GM12892 (cell line): ENCODE measurements around the gene HJURP. TPM values are rescaled to one million over a fixed set of nuclear protein-coding genes. Genes with fewer than 3 reads are reported as not detected.
"Not testable (repeated sequence)": the region's sequence is repeated elsewhere in the genome, so short reads cannot be mapped to it uniquely, and the experiment has no call there.

Experiments used
- DNase-seq: peaks from one replicate; pipeline ENCODE4 v3.0.0; 2011; ENCODE audit not compliant: insufficient read length
- FAIRE-seq: peaks from 2 replicates; lab custom pipeline; 2011; peaks lifted over from hg19 to GRCh38; lab: Jason Lieb, UNC
- POLR2A ChIP-seq: IDR thresholded peaks from 2 replicates; pipeline ENCODE4 v1.6.1; 2011; ENCODE audit warnings: low read depth, low read length, control low read depth
- POLR2AphosphoS5 ChIP-seq: IDR thresholded peaks from 2 replicates; pipeline ENCODE4 v1.6.1; 2011; ENCODE audit warnings: low read depth, low read length, control low read depth
- TAF1 ChIP-seq: IDR thresholded peaks from 2 replicates; pipeline ENCODE4 v1.6.1; 2011; ENCODE audit warnings: low read depth, mild to moderate bottlenecking, control low read depth, low read length, borderline replicate concordance
- polyA plus RNA-seq: library from polyadenylated mRNA; unstranded; fragments of >200 nt; gene quantifications from one replicate; pipeline ENCODE4 v1.2.1, GENCODE V29; 2012; ENCODE audit warnings: missing spikeins, inconsistent platforms; ENCODE audit not compliant: missing spikeins

Gene HJURP, protein sequence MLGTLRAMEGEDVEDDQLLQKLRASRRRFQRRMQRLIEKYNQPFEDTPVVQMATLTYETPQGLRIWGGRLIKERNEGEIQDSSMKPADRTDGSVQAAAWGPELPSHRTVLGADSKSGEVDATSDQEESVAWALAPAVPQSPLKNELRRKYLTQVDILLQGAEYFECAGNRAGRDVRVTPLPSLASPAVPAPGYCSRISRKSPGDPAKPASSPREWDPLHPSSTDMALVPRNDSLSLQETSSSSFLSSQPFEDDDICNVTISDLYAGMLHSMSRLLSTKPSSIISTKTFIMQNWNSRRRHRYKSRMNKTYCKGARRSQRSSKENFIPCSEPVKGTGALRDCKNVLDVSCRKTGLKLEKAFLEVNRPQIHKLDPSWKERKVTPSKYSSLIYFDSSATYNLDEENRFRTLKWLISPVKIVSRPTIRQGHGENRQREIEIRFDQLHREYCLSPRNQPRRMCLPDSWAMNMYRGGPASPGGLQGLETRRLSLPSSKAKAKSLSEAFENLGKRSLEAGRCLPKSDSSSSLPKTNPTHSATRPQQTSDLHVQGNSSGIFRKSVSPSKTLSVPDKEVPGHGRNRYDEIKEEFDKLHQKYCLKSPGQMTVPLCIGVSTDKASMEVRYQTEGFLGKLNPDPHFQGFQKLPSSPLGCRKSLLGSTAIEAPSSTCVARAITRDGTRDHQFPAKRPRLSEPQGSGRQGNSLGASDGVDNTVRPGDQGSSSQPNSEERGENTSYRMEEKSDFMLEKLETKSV
- 16.5 TPM for polyA plus RNA-seq

DNA sequence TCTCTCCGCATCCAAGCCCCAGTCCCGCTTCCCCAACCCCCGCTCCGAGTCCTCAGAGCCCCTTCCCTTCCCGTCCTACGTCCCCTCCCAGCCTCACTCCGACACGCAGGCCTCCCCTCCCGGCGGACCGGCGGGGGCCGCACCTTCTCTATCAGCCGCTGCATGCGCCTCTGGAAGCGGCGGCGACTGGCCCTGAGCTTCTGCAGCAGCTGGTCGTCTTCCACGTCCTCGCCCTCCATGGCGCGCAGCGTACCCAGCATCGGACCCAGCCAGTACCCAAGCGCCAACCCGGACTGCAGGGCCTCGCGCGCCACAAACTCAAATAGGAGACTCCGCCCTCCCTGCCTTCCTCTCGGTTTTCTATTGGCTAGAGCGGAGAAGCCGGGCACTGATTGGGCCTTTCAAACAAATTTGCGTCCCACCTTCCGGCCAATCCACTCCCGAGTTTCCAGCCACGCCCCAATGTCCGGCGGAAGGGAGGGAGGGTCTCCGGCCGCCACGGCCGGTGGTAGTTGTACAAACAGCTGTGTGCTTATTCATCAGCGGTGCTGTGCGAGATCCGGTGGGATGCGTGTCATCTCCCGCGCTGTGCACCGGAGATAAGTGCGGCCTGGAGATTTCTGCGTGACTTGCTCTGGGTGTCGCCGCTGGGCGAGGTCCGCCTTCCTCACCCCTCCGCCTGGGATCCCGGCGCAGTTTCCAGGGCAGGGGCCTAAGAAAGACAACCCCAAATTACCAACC is at the start of gene HJURP:
Gene HJURP, minus strand, starts transcription at position 295 of the 741 bp plus-strand sequence. Its CDS starts 35 bp downstream, at position 260.
- TF ChIP-seq POLR2A (peak; percentile 83), POLR2AphosphoS5 (peak; percentile 62; the same call in 1 of the 2 replicates), TAF1 (peak; percentile 51; the same call in 1 of the 2 replicates)
- peak; percentile 95 for DNase-seq
- FAIRE-seq: peak; percentile 91

DNA sequence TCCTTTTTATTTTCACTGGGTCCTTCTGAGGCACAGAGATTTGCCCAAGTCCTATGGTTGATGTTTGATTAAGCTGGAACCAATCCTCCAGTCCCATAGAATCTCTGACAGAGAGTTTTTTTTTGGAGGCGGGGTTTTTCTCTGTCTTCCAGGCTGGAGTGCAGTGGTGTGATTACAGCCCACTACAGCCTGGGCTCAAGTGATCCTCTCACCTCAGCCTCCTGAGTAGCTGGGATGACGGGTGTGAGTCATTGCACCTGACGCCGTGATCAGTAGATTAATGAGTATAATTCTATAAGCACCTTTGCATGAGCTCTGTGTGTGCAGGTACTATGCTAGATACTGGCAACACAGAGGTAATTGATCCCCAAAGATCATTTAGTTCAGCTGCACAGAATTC is 47.5 kb upstream of the HJURP start:
- no peak for DNase-seq
- TF ChIP-seq POLR2A (no peak), TAF1 (no peak), POLR2AphosphoS5 (no peak)
- no peak for FAIRE-seq

DNA sequence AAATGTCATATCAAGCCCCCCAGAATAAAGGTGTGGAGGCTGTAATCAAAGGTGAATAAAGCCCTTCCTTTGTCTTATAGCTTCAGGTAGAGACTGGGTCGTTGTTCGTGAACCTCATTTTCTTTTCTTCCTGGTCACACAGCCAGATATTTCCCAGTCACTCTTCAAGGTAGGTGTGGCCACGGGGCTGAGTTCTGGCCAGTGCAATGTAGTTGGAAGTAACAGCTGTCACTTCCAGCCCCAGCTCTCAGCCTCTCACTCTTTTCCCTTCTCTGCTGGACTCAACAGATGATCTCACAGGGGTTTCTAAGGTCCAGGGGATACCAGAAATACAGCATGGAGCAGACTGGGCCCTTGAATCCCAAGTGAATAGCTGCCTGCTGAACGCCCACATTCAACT is 47.0 kb upstream of the HJURP start:
- FAIRE-seq (no peak), DNase-seq (no peak)
- TF ChIP-seq POLR2AphosphoS5: no peak
- TF ChIP-seq TAF1: no peak
- TF ChIP-seq POLR2A: no peak

DNA sequence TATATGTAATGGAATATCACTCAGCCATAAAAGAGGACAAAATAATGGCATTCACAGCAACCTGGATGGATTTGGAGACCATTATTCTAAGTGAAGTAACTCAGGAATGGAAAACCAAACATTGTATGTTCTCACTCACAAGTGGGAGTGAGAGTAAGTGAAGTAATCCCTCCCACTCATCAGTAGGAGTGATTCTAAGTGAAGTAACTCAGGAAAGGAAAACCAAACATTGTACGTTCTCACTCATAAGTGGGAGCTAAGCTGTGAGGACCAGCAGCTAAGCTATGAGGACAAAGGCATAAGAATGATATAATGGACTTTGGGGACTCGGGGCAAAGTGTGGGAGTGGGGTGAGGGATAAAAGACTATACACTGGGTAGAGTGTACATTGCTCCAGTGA is 41.9 kb upstream of the HJURP start:
- not testable (repeated sequence) for FAIRE-seq, DNase-seq

DNA sequence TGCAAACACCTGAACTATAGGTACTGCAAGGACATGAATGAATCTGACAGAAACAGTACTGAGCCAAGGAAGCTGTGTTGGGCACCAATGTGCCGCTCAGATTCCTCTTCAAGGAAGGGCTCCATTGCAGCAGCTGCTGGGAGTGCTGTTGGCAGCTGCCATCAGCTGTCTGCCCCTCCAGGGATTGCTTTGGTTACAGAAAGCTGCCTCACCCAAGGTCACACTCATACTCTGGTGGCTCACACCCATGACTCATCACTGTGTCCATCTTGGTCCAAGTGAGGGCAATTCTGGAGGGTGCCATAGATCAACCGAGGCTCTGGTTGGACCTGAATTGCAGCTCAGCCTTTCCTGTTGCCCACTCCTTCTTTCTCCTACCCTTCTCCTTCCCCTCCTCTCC is 38.5 kb upstream of the HJURP start:
- no peak for TF ChIP-seq POLR2AphosphoS5
- no peak for TF ChIP-seq TAF1
- no peak for TF ChIP-seq POLR2A
- FAIRE-seq (no peak), DNase-seq (no peak)

DNA sequence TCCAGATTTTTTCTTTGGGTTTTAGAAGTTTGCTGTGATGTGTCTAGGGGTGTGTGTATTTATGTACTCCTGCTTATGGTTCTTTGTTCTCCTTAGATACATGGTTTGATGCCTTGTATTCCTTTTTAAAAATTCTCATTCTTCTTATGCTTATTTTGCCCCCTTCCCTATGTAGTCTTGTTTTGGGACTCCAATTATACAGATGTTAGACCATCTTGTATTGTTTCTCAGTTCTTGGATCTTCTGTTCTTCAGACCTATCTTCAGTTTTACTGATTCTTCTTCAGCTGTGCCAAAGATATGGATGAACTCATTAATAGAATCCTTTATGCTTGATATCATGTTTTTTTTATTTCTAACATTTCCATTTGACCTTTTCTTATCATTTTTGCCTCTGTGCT is 28.0 kb upstream of the HJURP start:
- FAIRE-seq (no peak), DNase-seq (no peak)
- TF ChIP-seq POLR2A (no peak), TAF1 (no peak), POLR2AphosphoS5 (no peak)

DNA sequence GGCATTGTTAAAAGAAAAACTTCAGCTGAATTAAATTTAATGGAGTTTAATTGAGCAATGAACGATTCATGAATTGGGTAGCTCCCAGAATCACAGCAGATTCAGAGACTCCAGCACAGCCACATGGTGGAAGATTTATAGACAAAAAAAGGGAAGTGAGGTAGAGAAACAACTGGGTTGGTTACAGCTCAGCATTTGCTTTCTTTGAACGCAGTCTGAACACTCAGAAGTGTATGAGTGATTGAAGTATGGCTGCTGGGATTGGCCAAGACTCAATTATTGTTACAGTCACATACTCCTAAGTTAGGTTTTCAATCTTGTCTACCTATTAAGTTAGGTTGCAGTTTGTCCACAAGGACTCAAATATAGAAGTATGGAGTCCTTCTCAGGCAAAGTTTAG is 17.8 kb upstream of the HJURP start:
- FAIRE-seq, DNase-seq: not testable (repeated sequence)

DNA sequence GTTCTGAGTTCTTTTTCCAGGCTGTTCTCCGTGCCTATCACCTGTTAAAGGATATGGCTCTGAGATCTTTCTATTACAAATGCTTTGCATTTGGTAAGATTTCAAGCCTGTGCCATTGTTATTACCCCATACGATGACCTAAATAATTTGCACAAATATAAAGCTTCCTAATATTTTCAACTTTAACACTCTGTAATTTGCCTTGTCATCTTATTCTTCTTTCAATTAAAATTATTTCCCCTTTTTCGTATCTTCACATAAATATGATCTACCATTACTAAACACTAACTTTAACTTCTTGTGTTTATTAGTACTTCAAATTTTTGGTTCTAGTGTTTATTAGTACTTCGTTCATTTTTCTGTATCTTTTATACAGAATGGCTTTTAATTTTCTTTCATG is 17.1 kb upstream of the HJURP start:
- TF ChIP-seq POLR2AphosphoS5: no peak
- no peak for TF ChIP-seq TAF1
- TF ChIP-seq POLR2A: no peak
- no peak for DNase-seq
- no peak for FAIRE-seq

DNA sequence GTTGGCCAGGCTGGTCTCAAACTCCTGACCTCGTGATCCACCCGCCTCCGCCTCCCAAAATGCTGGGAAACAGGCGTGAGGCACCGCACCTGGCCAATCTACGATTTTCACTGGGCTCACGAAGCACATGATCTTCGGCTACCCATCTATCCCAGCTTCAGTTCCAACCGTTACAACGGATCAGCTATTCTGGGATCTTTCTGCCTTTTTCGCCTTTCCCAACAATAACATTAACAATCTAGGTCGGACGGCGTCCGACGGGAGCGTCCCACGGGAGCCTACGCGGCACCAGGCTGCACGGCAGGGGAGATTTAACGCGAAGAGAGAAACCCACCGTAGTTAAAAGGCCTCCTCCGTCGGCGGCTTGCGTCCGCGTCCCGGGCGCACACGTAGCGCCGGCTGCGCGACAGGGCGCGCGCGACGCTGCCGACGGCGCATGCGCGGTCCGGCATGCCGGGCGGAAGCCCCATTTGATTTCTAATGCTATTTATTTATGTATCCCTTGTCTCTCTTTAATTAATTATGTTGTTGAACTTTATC is 13.7 kb upstream of the HJURP start, which contains the start of gene MSL3B:
Gene MSL3B, minus strand, starts transcription at position 394 of the 540 bp plus-strand sequence.
- no peak; the same call in 1 of the 2 replicates for TF ChIP-seq POLR2A
- TF ChIP-seq POLR2AphosphoS5: no peak
- TF ChIP-seq TAF1: no peak
- FAIRE-seq: peak; percentile 84
- peak; percentile 58 for DNase-seq

DNA sequence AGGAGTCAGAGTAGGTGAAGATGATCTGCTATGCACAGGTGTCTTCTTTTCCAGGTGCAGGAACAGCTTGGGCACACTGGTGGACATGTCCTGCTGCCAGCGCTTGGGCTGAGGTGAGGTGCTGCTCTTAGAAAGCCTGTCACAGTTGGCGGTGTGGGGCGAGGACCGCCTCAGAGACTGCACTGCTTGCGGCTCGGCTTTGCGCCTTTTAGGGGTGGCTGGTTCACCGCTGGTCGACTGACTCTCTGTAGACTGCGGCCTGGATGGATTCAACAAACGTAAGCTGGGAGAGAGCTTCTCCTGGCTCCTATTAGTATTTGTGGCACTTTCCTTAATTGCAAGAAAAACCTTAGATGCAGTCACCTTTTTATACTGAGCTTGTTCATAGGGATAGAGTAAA is 12.1 kb upstream of the HJURP start:
- FAIRE-seq (no peak), DNase-seq (no peak)
- TF ChIP-seq TAF1 (no peak), POLR2AphosphoS5 (no peak), POLR2A (no peak)

DNA sequence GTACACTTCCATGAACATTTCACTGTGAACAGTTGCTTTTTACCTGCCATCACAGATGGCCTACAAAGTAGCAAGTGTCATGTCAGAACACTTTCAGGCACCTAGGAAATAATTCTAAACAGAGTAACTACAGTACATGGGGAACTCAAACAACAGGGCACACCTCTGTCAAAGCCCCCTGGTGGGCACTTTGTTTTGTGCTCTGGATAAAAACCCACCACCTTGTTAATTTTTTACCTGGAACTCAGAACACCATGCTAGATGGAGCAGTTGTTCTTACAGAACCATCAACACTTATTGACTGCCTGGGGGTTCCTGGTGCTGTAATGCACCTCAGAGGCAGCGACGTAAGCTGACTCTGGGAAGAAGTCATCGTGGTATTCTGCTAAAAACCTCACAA is 11.5 kb upstream of the HJURP start:
- DNase-seq (no peak), FAIRE-seq (no peak)
- no peak for TF ChIP-seq POLR2A
- no peak for TF ChIP-seq TAF1
- TF ChIP-seq POLR2AphosphoS5: no peak
